DLD1 (cell line): ENCODE results near the gene ADGRL3.
"Not testable (repeated sequence)": the region's sequence is repeated elsewhere in the genome, so short reads cannot be mapped to it uniquely, and the experiment has no call there.

Experiments
- in situ Hi-C: cut with HindIII; loops from 2 replicates; pipeline ENCODE4 v1.10.0; 2017; ENCODE audit warnings: low sequenced_read_pairs

ADGRL3 gene

GRCh38 chr4:61933527-61933926, 733.4 kb downstream of the ADGRL3 start:
- in situ Hi-C loops: no loop called here

- in situ Hi-C loops: no loop called here
Observed at GRCh38 chr4:61934198-61934597, 734.1 kb downstream of the ADGRL3 start.

GRCh38 chr4:61938250-61938846, 738.2 kb downstream of the ADGRL3 start:
- in situ Hi-C loops: no loop called here

- in situ Hi-C loops: no loop called here
Observed at GRCh38 chr4:61950625-61951024, 750.5 kb downstream of the ADGRL3 start.

- in situ Hi-C loops: no loop called here
Observed at GRCh38 chr4:61953386-61953785, 753.3 kb downstream of the ADGRL3 start.

GRCh38 chr4:61958591-61958990, 758.5 kb downstream of the ADGRL3 start:
- in situ Hi-C loops: no loop called here

- in situ Hi-C loops: no loop called here
Observed at GRCh38 chr4:61959087-61959486, 759.0 kb downstream of the ADGRL3 start.

GRCh38 chr4:61984260-61984909, 784.3 kb downstream of the ADGRL3 start:
- in situ Hi-C loops: no loop called here

GRCh38 chr4:61985426-61985825, 785.3 kb downstream of the ADGRL3 start:
- in situ Hi-C loops: no loop called here

- in situ Hi-C loops: not testable (repeated sequence)
Observed at GRCh38 chr4:61986929-61987328, 786.8 kb downstream of the ADGRL3 start.

- in situ Hi-C loops: no loop called here
Observed at GRCh38 chr4:61992351-61992750, 792.2 kb downstream of the ADGRL3 start.

- in situ Hi-C loops: no loop called here
Observed at GRCh38 chr4:61994036-61994435, 793.9 kb downstream of the ADGRL3 start.

- in situ Hi-C loops: no loop called here
Observed at GRCh38 chr4:61995717-61996340, 795.7 kb downstream of the ADGRL3 start.

GRCh38 chr4:61996943-61997342, 796.8 kb downstream of the ADGRL3 start:
- in situ Hi-C loops: no loop called here

GRCh38 chr4:61997831-61998230, 797.7 kb downstream of the ADGRL3 start:
- in situ Hi-C loops: no loop called here

GRCh38 chr4:62003695-62004094, 803.6 kb downstream of the ADGRL3 start:
- in situ Hi-C loops: no loop called here

- in situ Hi-C loops: no loop called here
Observed at GRCh38 chr4:62004881-62005280, 804.8 kb downstream of the ADGRL3 start.

- in situ Hi-C loops: no loop called here
Observed at GRCh38 chr4:62006108-62006507, 806.0 kb downstream of the ADGRL3 start.

GRCh38 chr4:62015043-62015739, 815.1 kb downstream of the ADGRL3 start:
- in situ Hi-C loops: no loop called here

GRCh38 chr4:62018537-62018936, 818.4 kb downstream of the ADGRL3 start:
- in situ Hi-C loops: no loop called here

GRCh38 chr4:62023633-62024032, 823.5 kb downstream of the ADGRL3 start:
- in situ Hi-C loops: no loop called here

- in situ Hi-C loops: no loop called here
Observed at GRCh38 chr4:62028745-62029144, 828.6 kb downstream of the ADGRL3 start.
